ENCODE results near the gene PLA2G6. TPM values are rescaled to one million over a fixed set of nuclear protein-coding genes. Genes with fewer than 3 reads are reported as not detected.

The PLA2G6 gene
- total RNA-seq, 1 donor from 2014 or later, result 15.8 TPM

GRCh38 chr22:38072322-38073149 lies 109.1 kb downstream of the PLA2G6 start:
- DNase-seq, result no peak

- DNase-seq, result no peak
These were observed 110.0 kb downstream of the PLA2G6 start for GRCh38 chr22:38071421-38072321.

GRCh38 chr22:38070250-38070921 lies 111.2 kb downstream of the PLA2G6 start:
- no peak for DNase-seq

- DNase-seq, result peak; percentile 84
These were observed 112.0 kb downstream of the PLA2G6 start for GRCh38 chr22:38069372-38070249.

GRCh38 chr22:38068641-38069371 lies 112.8 kb downstream of the PLA2G6 start:
- DNase-seq, result no peak

GRCh38 chr22:38067761-38068360 lies 113.8 kb downstream of the PLA2G6 start:
- no peak for DNase-seq

- no peak for DNase-seq
These were observed 114.6 kb downstream of the PLA2G6 start for GRCh38 chr22:38067028-38067415.

GRCh38 chr22:38066381-38067027 lies 115.1 kb downstream of the PLA2G6 start:
- no peak for DNase-seq

- DNase-seq, result no peak
These were observed 116.1 kb downstream of the PLA2G6 start for GRCh38 chr22:38065539-38065938.

GRCh38 chr22:38062791-38063190 lies 118.8 kb downstream of the PLA2G6 start:
- DNase-seq, result peak; percentile 55

Small RNA genes lying within 50 kb of the gene (small RNA-seq; reads per million reads assigned to genes)
- 0.29 reads per million, percentile 10 among the genes with 10 or more reads in this experiment for gene RN7SL704P

Other genes with a start within 250 kb of the PLA2G6 start
- gene C22orf23, start 228.2 kb downstream of the PLA2G6 start, total RNA-seq, result 0.31 TPM
- 17.8 TPM for gene POLR2F, start 228.1 kb downstream of the PLA2G6 start, total RNA-seq
- gene SOX10, start 197.3 kb downstream of the PLA2G6 start, total RNA-seq, result 1.9 TPM
- 22.0 TPM for gene PICK1, start 124.4 kb downstream of the PLA2G6 start, total RNA-seq
- gene SLC16A8, start 97.6 kb downstream of the PLA2G6 start, total RNA-seq, result 0.16 TPM
- gene BAIAP2L2, start 71.1 kb downstream of the PLA2G6 start, total RNA-seq, result not detected
- gene MAFF, start 20.2 kb upstream of the PLA2G6 start, total RNA-seq, result 3.1 TPM
- gene TMEM184B, start 91.2 kb upstream of the PLA2G6 start, total RNA-seq, result 10.9 TPM
- gene CSNK1E, start 135.6 kb upstream of the PLA2G6 start, total RNA-seq, result 172 TPM